Immature natural killer cell (primary cell): ENCODE measurements around the gene IRX1. TPM values are rescaled to one million over a fixed set of nuclear protein-coding genes. Genes with fewer than 3 reads are reported as not detected.

Source experiments
- DNase-seq, 3 donors: peaks; one replicate each; pipeline ENCODE4 v3.0.0; 2022; ENCODE audit warnings: mixed read lengths in 1 of 3
- H3K27ac Mint-ChIP-seq, 6 donors: one replicate each; pipeline ENCODE4 v1.8.0; 2020; ENCODE audit warnings: mixed read lengths in 6 of 6, mild to moderate bottlenecking in 5 of 6, inconsistent platforms in 4 of 6, moderate library complexity in 3 of 6
- H3K27me3 Mint-ChIP-seq, 3 donors: one replicate each; pipeline ENCODE4 v1.8.0; 2020 to 2021; ENCODE audit warnings: low read depth in 3 of 3, mild to moderate bottlenecking in 3 of 3, mixed read lengths in 3 of 3, moderate library complexity in 3 of 3, inconsistent platforms in 1 of 3
- H3K36me3 Mint-ChIP-seq, 3 donors: one replicate each; pipeline ENCODE4 v1.8.0; 2020; ENCODE audit warnings: mixed read lengths in 3 of 3, inconsistent platforms in 2 of 3, mild to moderate bottlenecking in 2 of 3
- H3K4me1 Mint-ChIP-seq, 2 donors: one replicate each; pipeline ENCODE4 v1.8.0; 2020; ENCODE audit warnings: inconsistent platforms in 2 of 2, mild to moderate bottlenecking in 2 of 2, mixed read lengths in 2 of 2, moderate library complexity in 1 of 2
- H3K4me3 Mint-ChIP-seq, 5 donors: one replicate each; pipeline ENCODE4 v1.8.0; 2020; ENCODE audit warnings: mild to moderate bottlenecking in 5 of 5, mixed read lengths in 5 of 5, inconsistent platforms in 3 of 5, moderate library complexity in 3 of 5
- H3K9me3 Mint-ChIP-seq, 6 donors: one replicate each; pipeline ENCODE4 v1.8.0; 2020; ENCODE audit warnings: mild to moderate bottlenecking in 6 of 6, mixed read lengths in 6 of 6, inconsistent platforms in 4 of 6, moderate library complexity in 3 of 6
- polyA plus RNA-seq, 3 donors: library from polyadenylated mRNA; unstranded; fragments of 300-500 nt; fragmentation: Illumina TruSeq; gene quantifications; one replicate each; pipeline ENCODE4 v1.2.3, GENCODE V29; 2021

IRX1 gene
- polyA plus RNA-seq, 3 donors from 2014 or later = not detected

DNA sequence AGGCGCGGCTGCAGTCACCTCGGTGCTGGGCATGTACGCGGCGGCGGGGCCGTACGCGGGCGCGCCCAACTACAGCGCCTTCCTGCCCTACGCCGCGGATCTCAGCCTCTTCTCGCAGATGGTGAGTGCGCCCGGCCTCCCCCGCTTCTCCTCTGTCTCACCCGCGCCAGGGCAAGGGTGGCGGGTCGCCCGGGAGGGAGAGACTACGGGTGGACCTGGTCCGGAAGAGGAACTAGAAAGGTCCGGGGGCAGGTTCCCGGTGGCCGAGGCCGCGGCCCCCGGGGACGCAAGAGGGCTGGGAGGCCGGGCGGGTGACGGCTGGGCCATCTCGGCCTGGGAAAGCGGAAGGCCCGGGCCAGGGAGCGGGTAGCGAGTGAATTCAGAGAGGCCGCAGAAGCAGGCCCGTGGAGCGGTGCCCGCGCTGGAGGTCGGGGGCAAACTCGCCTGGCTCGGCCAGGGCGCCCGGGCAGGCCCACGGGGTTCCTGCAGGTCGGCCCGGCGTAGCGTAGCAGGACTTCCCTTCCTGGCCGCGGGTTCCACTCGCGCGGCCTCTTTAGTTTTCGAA is 711 bp downstream of the IRX1 start:
- Mint-ChIP-seq H3K27ac (no peak overlapping the region), H3K27me3 (peaks cover 16 to 37% (median 22%) of the 10 kb centered on the region in 3 donors), H3K9me3 (peaks cover 0 to 16% (median 3%) of the 10 kb centered on the region in 6 donors), H3K36me3 (peaks cover 0 to 6% (median 3%) of the 10 kb centered on the region in 3 donors), H3K4me1 (peaks cover 9 to 18% of the 10 kb centered on the region in 2 donors), H3K4me3 (peak overlapping the region in 3 of 5 donors; percentile 25 to 44 (median 26))
- DNase-seq = no peak

DNA sequence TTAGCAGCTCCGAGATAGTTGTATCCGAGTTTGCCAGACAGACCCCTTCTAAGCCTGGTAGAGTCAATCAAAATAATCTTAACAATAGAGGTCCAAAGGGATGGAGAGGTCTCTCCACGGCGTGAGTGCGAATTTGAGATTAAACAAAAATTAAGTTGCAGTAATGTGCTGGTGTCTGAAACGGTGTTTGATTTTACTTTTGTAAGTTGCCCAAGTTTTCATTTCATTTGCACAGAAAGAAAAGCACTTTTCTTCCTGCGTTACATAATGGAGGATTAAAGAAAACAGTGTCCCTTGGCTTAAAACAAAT is 1.2 kb downstream of the IRX1 start:
- H3K27me3 Mint-ChIP-seq = peaks cover 16 to 41% (median 25%) of the 10 kb centered on the region in 3 donors
- H3K4me3 Mint-ChIP-seq = peak overlapping the region in 3 of 5 donors; percentile 25 to 44 (median 26)

GRCh38 chr5:3597167-3598007 is 1.8 kb downstream of the IRX1 start:
- no peak for DNase-seq
- H3K4me3 Mint-ChIP-seq = peak overlapping the region in 2 of 5 donors; percentile 20 to 25
- peaks cover 4 to 6% (median 4%) of the 10 kb centered on the region in 3 donors for H3K36me3 Mint-ChIP-seq
- H3K27ac Mint-ChIP-seq = no peak overlapping the region
- H3K27me3 Mint-ChIP-seq = peaks cover 18 to 43% (median 25%) of the 10 kb centered on the region in 3 donors
- H3K4me1 Mint-ChIP-seq = peaks cover 16 to 25% of the 10 kb centered on the region in 2 donors
- peaks cover 0 to 23% (median 3%) of the 10 kb centered on the region in 6 donors for H3K9me3 Mint-ChIP-seq

More for the DNA sequence above, 1.2 kb downstream of the IRX1 start:
- no peak for DNase-seq
- Mint-ChIP-seq H3K4me1 (peaks cover 14 to 22% of the 10 kb centered on the region in 2 donors), H3K27ac (no peak overlapping the region), H3K9me3 (peaks cover 0 to 20% (median 3%) of the 10 kb centered on the region in 6 donors), H3K36me3 (peaks cover 3 to 6% (median 4%) of the 10 kb centered on the region in 3 donors)

DNA sequence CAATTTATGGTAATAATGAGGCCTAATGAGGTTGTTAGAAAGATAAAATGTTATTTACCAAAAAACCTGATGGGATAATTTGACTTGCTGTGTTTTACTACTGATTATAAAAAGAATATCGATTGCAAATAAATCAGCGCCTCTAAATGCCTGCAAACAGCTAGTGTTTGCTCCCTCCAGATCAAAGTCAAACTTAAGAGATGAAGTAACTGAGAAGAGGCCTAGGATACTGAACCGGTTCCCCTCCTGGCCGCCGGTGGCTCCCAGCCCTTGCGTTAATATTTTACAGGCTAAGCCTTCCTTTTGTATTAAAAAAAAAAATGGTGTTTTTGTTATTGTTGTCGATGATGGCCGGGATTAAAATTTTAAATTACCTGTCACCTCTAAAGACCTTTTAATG is 2.6 kb downstream of the IRX1 start:
- Mint-ChIP-seq H3K4me3 (peak overlapping the region in 1 of 5 donors; percentile 5), H3K9me3 (peaks cover 0 to 23% (median 3%) of the 10 kb centered on the region in 6 donors), H3K36me3 (peaks cover 4 to 6% (median 4%) of the 10 kb centered on the region in 3 donors), H3K4me1 (peaks cover 19 to 25% of the 10 kb centered on the region in 2 donors), H3K27me3 (peaks cover 15 to 47% (median 24%) of the 10 kb centered on the region in 3 donors), H3K27ac (no peak overlapping the region)
- DNase-seq = no peak

DNA sequence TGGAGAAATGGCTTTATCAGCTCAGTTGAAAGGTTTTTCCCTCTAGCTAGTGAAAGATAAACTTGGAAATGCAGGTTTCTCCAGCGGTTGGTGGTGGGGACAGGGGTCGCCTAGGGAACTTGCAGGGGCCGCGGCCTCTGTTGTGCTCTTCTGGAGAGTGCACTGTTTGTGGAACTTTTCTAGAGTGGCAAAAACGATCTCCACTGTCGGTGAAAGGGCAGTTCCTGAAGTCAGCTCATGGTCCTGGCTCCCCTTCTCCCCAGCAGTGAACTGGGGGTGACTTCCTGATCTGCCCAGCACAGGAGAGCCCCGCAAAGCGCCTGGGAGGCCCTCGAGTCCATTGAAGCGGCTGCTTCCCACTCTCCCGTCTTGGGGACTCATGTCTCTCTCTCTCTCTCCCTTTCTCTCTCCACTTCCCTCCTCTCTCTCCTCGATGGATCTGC is 3.2 kb downstream of the IRX1 start:
- Mint-ChIP-seq H3K27ac (no peak overlapping the region), H3K4me3 (no peak overlapping the region), H3K27me3 (peaks cover 15 to 48% (median 25%) of the 10 kb centered on the region in 3 donors), H3K9me3 (peaks cover 0 to 23% (median 3%) of the 10 kb centered on the region in 6 donors), H3K36me3 (peaks cover 4% of the 10 kb centered on the region in 3 donors), H3K4me1 (peaks cover 19 to 23% of the 10 kb centered on the region in 2 donors)
- no peak for DNase-seq

DNA sequence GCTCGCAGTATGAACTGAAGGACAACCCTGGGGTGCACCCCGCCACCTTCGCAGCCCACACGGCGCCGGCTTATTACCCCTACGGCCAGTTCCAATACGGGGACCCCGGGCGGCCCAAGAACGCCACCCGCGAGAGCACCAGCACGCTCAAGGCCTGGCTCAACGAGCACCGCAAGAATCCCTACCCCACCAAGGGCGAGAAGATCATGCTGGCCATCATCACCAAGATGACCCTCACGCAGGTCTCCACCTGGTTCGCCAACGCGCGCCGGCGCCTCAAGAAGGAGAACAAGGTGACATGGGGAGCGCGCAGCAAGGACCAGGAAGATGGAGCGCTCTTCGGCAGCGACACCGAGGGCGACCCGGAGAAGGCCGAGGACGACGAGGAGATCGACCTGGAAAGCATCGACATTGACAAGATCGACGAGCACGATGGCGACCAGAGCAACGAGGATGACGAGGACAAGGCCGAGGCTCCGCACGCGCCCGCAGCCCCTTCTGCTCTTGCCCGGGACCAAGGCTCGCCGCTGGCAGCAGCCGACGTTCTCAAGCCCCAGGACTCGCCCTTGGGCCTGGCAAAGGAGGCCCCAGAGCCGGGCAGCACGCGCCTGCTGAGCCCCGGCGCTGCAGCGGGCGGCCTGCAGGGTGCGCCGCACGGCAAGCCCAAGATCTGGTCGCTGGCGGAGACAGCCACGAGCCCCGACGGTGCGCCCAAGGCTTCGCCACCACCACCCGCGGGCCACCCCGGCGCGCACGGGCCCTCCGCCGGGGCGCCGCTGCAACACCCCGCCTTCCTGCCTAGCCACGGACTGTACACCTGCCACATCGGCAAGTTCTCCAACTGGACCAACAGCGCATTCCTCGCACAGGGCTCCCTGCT is 3.8 kb downstream of the IRX1 start:
- Mint-ChIP-seq H3K9me3 (peaks cover 0 to 23% (median 3%) of the 10 kb centered on the region in 6 donors), H3K36me3 (peaks cover 3 to 4% (median 4%) of the 10 kb centered on the region in 3 donors), H3K27me3 (peaks cover 19 to 46% (median 28%) of the 10 kb centered on the region in 3 donors), H3K4me3 (peak overlapping the region in 1 of 5 donors; percentile 35), H3K27ac (no peak overlapping the region), H3K4me1 (peaks cover 18 to 19% of the 10 kb centered on the region in 2 donors)
- DNase-seq = no peak

DNA sequence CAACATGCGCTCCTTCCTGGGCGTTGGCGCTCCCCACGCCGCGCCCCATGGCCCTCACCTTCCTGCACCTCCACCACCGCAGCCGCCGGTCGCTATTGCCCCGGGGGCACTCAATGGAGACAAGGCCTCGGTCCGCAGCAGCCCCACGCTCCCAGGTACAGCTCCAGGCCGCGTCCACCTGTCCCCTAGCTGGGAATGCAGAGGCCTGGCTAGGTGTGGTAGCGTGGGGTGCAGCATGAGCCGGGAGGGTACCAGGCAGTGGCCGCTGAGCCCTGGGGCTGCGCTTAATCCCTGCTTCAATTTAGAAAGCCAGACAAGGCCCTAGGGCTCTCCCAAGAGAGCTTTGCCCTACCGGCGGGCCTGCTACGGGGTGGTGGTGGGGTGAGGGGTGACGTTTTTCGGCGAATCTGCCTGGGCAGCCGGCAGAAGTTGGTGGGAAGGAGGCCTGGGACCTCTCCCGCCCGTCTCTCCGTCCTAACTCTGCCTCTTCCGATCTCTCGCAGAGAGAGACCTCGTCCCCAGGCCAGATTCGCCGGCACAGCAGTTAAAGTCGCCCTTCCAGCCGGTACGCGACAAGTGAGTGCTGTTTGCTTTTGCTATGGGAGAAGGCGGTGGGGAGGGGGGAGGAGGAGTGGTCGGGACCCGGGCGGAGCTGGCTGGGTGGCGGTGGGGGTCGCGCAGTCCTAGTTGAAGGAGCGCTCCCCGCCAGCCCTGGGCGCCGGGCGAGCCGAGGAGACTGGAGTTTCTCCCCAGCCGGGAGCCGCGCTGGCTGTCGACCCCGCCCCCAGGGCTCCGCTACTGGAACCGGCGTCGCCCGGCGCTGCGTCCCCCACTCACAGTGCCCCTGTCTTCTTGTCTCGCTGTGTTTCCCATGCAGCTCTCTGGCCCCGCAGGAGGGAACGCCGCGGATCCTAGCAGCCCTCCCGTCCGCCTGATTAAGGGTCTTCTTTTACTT is 4.8 kb downstream of the IRX1 start:
- Mint-ChIP-seq H3K4me1 (peaks cover 18 to 19% of the 10 kb centered on the region in 2 donors), H3K36me3 (peaks cover 3 to 4% (median 4%) of the 10 kb centered on the region in 3 donors), H3K27ac (no peak overlapping the region), H3K4me3 (no peak overlapping the region), H3K27me3 (peaks cover 20 to 49% (median 31%) of the 10 kb centered on the region in 3 donors), H3K9me3 (peaks cover 0 to 23% (median 3%) of the 10 kb centered on the region in 6 donors)
- DNase-seq = no peak

DNA sequence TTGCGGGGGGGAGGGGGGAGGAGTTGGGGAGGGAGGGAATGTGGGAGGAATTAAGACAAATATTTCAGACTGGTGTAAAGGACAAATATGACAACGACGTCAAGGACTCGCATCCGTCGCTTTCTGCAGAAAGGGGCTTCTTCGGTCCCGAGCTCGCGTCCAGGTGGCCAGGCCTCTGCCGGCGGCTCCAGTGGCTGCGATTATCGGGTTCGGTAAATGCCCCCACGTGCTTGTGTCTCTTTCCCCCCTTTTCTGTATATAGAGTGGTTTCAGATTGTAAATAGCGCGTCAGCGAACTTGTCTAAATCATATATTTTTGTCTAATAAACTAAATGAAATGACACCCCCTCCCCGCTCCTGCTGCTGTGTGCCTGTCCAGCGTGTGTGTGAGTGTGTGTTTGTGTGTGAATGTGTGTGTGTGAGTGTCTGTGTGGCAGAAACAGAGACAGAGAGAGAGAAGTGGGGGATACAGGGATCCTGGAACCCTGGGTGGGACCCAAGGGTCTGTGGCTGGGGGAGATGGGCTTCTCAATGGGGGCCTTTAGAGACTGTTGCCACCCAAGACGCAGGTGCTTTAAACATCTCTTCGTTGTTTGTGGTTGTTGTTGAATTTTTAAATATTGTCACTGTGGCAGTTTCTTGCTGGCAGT is 5.6 kb downstream of the IRX1 start:
- Mint-ChIP-seq H3K9me3 (peaks cover 0 to 23% (median 3%) of the 10 kb centered on the region in 6 donors), H3K27ac (no peak overlapping the region), H3K4me3 (peak overlapping the region in 3 of 5 donors; percentile 9 to 72 (median 25)), H3K4me1 (peaks cover 18 to 19% of the 10 kb centered on the region in 2 donors), H3K27me3 (peaks cover 24 to 52% (median 31%) of the 10 kb centered on the region in 3 donors), H3K36me3 (peaks cover 3 to 4% (median 4%) of the 10 kb centered on the region in 3 donors)
- DNase-seq = no peak

GRCh38 chr5:3601911-3602782 is 6.5 kb downstream of the IRX1 start:
- Mint-ChIP-seq H3K27ac (no peak overlapping the region), H3K4me1 (peaks cover 18% of the 10 kb centered on the region in 2 donors), H3K9me3 (peaks cover 0 to 18% (median 3%) of the 10 kb centered on the region in 6 donors), H3K36me3 (peaks cover 3 to 4% (median 4%) of the 10 kb centered on the region in 3 donors), H3K27me3 (peaks cover 24 to 46% (median 28%) of the 10 kb centered on the region in 3 donors), H3K4me3 (peak overlapping the region in 4 of 5 donors; percentile 2 to 72 (median 44))
- no peak for DNase-seq

GRCh38 chr5:3602785-3603502 is 7.3 kb downstream of the IRX1 start:
- H3K27ac Mint-ChIP-seq = no peak overlapping the region
- DNase-seq = no peak
- peak overlapping the region in 2 of 5 donors; percentile 44 to 49 for H3K4me3 Mint-ChIP-seq
- peaks cover 25 to 41% (median 25%) of the 10 kb centered on the region in 3 donors for H3K27me3 Mint-ChIP-seq
- peaks cover 3 to 4% (median 4%) of the 10 kb centered on the region in 3 donors for H3K36me3 Mint-ChIP-seq
- peaks cover 0 to 17% (median 3%) of the 10 kb centered on the region in 6 donors for H3K9me3 Mint-ChIP-seq
- H3K4me1 Mint-ChIP-seq = peaks cover 18% of the 10 kb centered on the region in 2 donors

GRCh38 chr5:3604501-3604900 is 8.9 kb downstream of the IRX1 start:
- Mint-ChIP-seq H3K4me1 (peaks cover 12 to 15% of the 10 kb centered on the region in 2 donors), H3K27me3 (peaks cover 18 to 29% (median 20%) of the 10 kb centered on the region in 3 donors), H3K4me3 (peak overlapping the region in 1 of 5 donors; percentile 20), H3K27ac (no peak overlapping the region), H3K36me3 (peaks cover 3 to 4% (median 4%) of the 10 kb centered on the region in 3 donors), H3K9me3 (peaks cover 0 to 10% (median 3%) of the 10 kb centered on the region in 6 donors)
- no peak for DNase-seq
